ENCODE results near the gene SUMO2. TPM values are rescaled to one million over a fixed set of nuclear protein-coding genes. Genes with fewer than 3 reads are reported as not detected.
"Not testable (repeated sequence)": the region's sequence is repeated elsewhere in the genome, so short reads cannot be mapped to it uniquely, and the experiment has no call there.

Gene SUMO2
- total and polyA plus RNA-seq, 9 of the 15 experiments (the other 6 are each of a cell fraction or from before 2014, with no cell fraction given): 157 to 733 (median 419) TPM

- H3K4me2 ChIP-seq (ENCODE audit: insufficient read depth, low read length); H3K9me3 ChIP-seq (replicated peaks; ENCODE audit: control insufficient read depth, insufficient read depth, low read depth, low read length); H3K27ac ChIP-seq (ENCODE audit: extremely low read depth, low read depth, low read length); CTCF ChIA-PET (ENCODE audit: low intra/inter-chr PET ratio); in situ Hi-C loops (cut with MboI); intact Hi-C loops (cut with micrococcal nuclease); H3K9me1 ChIP-seq (ENCODE audit: control insufficient read depth, insufficient read depth, low read length); H4K20me1 ChIP-seq (replicated peaks; ENCODE audit: control insufficient read depth, insufficient read depth, low read length); H2AFZ ChIP-seq (ENCODE audit: low read depth, low read length); H3K4me1 ChIP-seq (replicated peaks in 1 of 2; ENCODE audit: control insufficient read depth in 2 of 2, insufficient read depth in 2 of 2, low read length in 2 of 2); ATAC-seq; H3K27me3 ChIP-seq (ENCODE audit: control insufficient read depth in 2 of 2, insufficient read depth in 2 of 2, low read length in 2 of 2); H3K9ac ChIP-seq (ENCODE audit: insufficient read depth in 1 of 2, low read depth in 2 of 2, low read length in 2 of 2); H3K36me3 ChIP-seq (ENCODE audit: control insufficient read depth, insufficient read depth, low read length); FAIRE-seq; DNase-seq (ENCODE audit: extremely low read depth in 1 of 4, low spot score in 3 of 4); H3K4me3 ChIP-seq; BruUV-seq (replicated peaks); TF ChIP-seq NR2C1 (IDR thresholded peaks at IDR 0.05): not testable (repeated sequence)
- peaks cover 13% of the 10 kb centered on the region for H3K79me2 ChIP-seq (ENCODE audit: control insufficient read depth, insufficient read depth, low read length)
- POLR2A ChIA-PET: interaction anchor here (1.6 to 3.5 kb wide), 4 partner anchors 10 to 107 kb away, joined by 4 to 23 read pairs (median 13); no protein-coding TSS in a partner anchor
- TF ChIP-seq PTRF (tag; IDR thresholded peaks at IDR 0.05): peak; percentile 81
- peak; percentile 30; the same call in 1 of the 2 replicates for TF ChIP-seq NR2C1 (tag; IDR thresholded peaks at IDR 0.05)
- peak; percentile 57; the same call in 1 of the 2 replicates for TF ChIP-seq ZNF592 (IDR thresholded peaks at IDR 0.05)
- peak; percentile 80 for TF ChIP-seq PTTG1 (tag; IDR thresholded peaks at IDR 0.05; ENCODE audit: low read depth)
- peak; percentile 63 for TF ChIP-seq MEF2D (tag; conservative IDR thresholded peaks at IDR 0.05; ENCODE audit: low read depth)
- TF ChIP-seq SMAD4 (CRISPR knock-in tag; conservative IDR thresholded peaks at IDR 0.05): 0 out of 2 replicates have a peak, but pooled peaks have one; percentile 46
- peak; percentile 27; the same call in 1 of the 2 replicates for TF ChIP-seq DMBX1 (CRISPR knock-in tag; IDR thresholded peaks at IDR 0.05; ENCODE audit: borderline replicate concordance)
- peak; percentile 75 for TF ChIP-seq HINFP (tag; conservative IDR thresholded peaks at IDR 0.05; ENCODE audit: low read depth)
- peak; percentile 66 for TF ChIP-seq ZNF311 (CRISPR knock-in tag; IDR thresholded peaks at IDR 0.05)
- WGBS (ENCODE audit: insufficient coverage, low coverage, missing lambda C conversion rate): 80% methylated on average over 8 of the region's 8 CpGs
These were observed 24.3 kb downstream of the SUMO2 start for GRCh38 chr17:75158480-75158879.

Measured in K562 (cell line).